Sciatic nerve (tissue), 2 donors: ENCODE results near the gene ZNF595. TPM values are rescaled to one million over a fixed set of nuclear protein-coding genes. Genes with fewer than 3 reads are reported as not detected.
"Not testable (repeated sequence)": the region's sequence is repeated elsewhere in the genome, so short reads cannot be mapped to it uniquely, and the experiment has no call there.

Source experiments
- ATAC-seq: fragments of 200-7000 bp; cut with Tn5 transposase; one replicate; pipeline ENCODE4 v1.9.1; 2020; ENCODE audit warnings: mild to moderate bottlenecking, moderate library complexity
- DNase-seq: peaks from one replicate; pipeline ENCODE4 v3.0.0-alpha.2; 2020; ENCODE audit warnings: low spot score
- intact Hi-C: fragments of 100-400 bp; cut with DNase I; formaldehyde crosslinking; loops from one replicate; pipeline ENCODE4 v1.14.2; 2022
- total RNA-seq: library from RNA; stranded (reverse); fragmentation: NEBNext Ultra II Directional; extraction: Animal tissue kit (Norgen Biotek cat#: 25700); gene quantifications from one replicate; pipeline ENCODE4 v1.2.1, GENCODE V29; 2021
- donor health status: DM: no; HTN: no; CAD: no.
- donor health status: DM: no; HTN: no; CAD: no.

ZNF595 gene
- total RNA-seq, 1 donor from 2014 or later: 28.1 TPM

DNA sequence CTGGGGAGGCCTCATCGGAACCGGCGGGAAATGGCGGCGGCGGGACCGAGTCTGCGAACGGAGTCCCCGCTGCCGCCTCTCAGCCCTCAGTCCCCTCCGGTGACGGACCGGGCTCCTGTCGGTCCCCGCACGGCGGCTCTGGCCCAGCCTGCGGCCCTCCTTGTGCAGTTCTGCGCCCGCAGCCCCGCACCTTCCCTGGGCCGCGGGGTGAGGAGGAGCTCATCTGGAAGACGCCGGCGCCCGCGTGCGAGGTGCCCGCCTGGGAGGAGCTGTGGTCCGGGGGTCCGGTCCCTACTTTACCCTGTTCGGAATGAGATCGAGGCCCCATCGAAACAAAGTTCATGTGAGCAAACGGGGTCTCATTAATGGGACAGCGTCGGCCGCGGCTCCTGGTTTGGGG is 400 bp downstream of the ZNF595 start:
- intact Hi-C loops, DNase-seq, ATAC-seq: not testable (repeated sequence)

DNA sequence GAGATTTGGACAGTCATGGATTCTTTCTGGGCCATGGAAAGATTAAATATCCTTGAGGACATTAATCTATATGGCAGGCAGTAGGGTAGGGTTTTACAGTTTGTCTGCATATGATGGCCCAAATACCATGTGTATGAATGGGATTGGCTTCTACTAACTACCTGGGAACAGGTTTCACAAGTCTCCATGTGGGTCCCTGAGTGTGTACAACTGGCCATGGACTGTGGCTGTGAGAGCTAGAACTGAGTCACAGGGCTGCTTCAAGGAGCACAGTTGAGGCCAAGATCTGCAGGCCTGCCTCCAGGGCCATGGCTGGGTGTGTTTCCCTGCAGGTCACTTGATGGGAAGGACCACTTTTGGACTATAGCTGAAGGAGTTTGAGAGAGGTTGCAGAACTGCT is 11.6 kb downstream of the ZNF595 start:
- DNase-seq, intact Hi-C loops: not testable (repeated sequence)
- peak; percentile 12 for ATAC-seq

DNA sequence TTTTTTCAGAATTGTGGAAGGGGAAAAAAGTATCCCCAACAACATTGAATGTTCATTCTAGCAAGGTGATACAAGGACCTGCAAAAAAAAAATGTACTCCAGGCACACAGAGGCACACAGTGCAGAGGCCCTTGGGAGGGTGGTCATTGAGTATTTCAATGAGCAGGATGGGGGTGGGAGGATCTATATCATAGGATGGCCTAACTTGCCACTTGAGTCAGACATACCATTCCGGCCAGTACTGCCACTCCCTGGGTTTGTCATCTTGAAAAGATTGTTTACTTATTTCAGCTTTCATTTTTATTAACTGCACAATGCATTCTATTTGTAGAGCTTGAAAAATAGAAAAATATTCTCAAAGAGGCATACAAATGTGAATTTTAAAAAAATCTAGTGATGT is 18.7 kb downstream of the ZNF595 start:
- ATAC-seq (no peak), DNase-seq (no peak)
- intact Hi-C loops: no loop called here

DNA sequence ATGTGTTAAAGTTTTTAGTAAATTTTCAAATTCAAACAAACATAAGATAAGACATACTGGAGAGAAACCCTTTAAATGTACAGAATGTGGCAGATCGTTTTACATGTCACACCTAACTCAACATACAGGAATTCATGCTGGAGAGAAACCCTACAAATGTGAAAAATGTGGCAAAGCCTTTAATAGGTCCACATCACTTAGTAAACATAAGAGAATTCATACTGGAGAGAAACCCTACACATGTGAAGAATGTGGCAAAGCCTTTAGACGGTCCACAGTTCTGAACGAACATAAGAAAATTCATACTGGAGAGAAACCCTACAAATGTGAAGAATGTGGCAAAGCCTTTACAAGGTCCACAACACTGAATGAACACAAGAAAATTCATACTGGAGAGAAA is 32.8 kb downstream of the ZNF595 start:
- intact Hi-C loops: no loop called here
- DNase-seq: no peak
- ATAC-seq: no peak

DNA sequence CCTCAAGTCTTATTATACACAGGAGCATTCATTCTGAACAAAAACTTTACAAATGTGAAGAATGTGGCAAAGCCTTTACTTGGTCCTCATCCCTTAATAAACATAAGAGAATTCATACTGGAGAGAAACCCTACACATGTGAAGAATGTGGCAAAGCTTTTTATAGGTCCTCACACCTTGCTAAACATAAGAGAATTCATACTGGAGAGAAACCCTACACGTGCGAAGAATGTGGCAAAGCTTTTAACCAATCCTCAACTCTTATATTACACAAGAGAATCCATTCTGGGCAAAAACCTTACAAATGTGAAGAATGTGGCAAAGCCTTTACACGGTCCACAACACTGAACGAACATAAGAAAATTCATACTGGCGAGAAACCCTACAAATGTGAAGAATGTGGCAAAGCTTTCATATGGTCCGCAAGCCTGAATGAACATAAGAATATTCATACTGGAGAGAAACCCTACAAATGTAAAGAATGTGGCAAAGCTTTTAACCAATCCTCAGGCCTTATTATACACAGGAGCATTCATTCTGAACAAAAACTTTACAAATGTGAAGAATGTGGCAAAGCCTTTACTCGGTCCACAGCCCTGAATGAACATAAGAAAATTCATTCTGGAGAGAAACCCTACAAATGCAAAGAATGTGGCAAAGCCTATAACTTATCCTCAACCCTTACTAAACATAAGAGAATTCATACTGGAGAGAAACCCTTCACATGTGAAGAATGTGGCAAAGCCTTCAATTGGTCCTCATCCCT is 33.6 kb downstream of the ZNF595 start:
- intact Hi-C loops, ATAC-seq, DNase-seq: not testable (repeated sequence)

DNA sequence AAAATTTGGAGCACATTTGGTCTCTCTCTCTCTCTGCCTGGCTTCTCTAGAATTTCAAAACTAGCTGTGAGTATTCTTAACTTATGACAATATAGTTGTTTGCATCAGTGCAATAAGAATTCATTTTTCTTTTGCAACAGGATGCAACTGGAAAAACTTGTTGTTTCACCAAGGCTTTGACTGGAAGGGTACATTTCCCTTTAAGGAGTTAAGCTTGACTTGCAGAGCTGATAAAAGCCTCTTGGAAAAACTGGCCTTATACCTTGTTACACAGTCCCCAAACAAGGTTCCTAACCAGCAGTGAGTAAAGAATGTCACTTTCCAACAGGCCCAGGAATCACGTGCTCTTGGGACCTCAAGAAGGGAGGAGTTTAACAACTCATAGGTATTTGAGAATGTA is 45.3 kb downstream of the ZNF595 start:
- intact Hi-C loops: no loop called here
- no peak for DNase-seq
- ATAC-seq: no peak

DNA sequence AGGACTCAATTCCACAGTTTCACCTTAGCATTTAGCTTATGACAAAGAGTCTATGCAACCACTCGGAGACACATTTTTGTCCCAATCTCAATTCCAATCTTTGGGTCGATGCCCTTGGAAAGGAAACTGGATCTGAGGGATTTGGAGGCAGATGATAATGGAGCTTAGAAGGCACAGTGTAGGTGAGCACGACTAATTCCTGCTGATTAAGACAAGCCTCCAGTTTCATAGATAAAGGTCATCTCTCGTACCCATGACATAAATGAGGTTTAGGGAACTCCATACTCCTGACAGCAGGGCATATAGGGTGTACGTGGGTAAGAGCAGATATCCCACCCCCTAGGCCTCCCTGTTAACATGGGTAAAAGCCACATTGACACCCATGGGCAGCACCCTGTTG is 46.7 kb downstream of the ZNF595 start:
- no peak for DNase-seq

DNA sequence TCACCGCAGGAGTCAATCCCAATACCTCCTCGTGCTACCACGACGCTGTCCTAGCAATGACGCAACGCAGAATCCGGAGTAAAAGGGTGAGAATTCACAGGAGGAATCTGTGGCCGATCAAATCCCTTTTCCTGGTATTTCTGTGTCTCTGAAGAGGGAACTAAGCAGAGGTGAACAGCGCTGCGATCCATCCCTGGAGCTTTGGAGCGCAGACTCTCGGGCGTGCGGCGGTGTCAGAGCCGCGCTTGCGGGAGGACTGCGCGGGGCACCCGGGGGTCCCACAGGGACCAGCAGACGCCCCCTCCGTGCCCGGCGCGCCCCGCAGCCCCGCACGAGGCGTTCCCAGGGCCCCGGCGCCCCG is 53.9 kb downstream of the ZNF595 start:
- DNase-seq (no peak), ATAC-seq (no peak)
- intact Hi-C loops: no loop called here

More for the DNA sequence above, 46.7 kb downstream of the ZNF595 start:
- intact Hi-C loops: no loop called here
- ATAC-seq: no peak

DNA sequence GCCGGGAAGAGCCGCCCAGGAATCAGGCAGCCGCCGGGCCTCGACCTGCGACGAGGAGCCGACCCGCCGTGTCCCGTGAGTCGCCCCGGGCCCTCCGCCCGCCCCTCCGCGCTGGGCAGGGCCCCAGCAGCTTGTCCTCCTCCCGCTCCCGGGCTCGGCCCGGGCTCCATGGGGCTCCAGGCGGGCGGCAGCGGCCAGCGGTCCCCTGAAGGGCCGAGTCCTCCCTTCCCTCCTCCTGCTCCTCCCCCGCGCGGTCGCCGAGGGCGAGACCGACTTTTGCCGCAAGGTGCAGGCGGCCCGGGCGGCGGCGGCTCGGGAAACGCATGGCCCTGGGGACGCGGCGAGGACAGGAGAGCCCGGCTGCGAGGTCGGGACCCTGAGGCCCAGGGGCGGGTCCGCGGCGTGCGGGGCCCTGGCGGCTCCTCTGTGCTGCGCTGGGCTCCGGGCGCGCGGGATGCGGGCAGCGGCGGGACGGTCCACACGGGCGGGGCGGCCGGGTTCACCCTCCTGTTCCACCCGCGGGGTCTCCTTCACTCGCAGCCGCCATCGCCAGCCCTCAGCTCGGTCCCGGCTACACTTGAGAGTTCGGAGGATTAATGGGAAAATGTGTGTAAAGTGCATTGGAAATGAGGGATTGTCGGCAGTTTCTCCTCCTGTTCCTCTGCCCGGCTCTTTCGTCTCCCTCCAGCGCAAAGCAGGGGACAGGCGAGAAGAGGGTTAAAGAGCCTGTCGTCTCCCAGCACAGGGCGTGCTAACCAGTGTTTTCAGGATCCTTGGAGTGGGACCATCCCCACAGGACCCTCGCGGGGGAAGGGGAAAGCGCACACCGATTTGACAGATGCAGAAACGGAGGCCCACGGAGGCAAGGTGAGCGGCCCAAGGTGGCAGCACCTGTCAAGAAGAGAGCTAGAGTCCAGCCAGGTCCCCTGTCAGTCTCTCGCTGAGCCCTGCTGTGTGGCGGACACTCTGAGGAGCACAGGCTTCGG is 54.6 kb downstream of the ZNF595 start:
- intact Hi-C loops: no loop called here
- no peak for DNase-seq
- ATAC-seq: no peak

DNA sequence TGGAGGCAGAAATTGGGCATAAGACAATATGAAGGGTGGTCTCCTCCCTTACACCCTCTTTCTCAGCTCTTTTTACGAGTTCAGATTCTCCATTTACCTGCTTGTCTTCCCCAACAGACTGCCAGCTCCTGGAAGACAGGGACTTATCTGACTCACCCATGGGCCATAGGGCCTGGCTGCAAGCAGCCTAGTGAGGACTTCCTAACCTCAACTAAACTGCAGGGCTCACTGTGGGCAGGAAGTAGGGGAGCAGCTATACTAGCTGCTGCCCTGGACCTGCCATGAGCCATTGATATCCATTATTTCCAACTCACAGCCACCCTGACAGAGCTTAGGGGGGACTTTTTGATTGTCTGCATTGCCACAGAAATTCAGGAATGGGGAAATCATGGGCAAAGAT is 59.6 kb downstream of the ZNF595 start:
- intact Hi-C loops: no loop called here
- ATAC-seq: no peak
- no peak for DNase-seq

DNA sequence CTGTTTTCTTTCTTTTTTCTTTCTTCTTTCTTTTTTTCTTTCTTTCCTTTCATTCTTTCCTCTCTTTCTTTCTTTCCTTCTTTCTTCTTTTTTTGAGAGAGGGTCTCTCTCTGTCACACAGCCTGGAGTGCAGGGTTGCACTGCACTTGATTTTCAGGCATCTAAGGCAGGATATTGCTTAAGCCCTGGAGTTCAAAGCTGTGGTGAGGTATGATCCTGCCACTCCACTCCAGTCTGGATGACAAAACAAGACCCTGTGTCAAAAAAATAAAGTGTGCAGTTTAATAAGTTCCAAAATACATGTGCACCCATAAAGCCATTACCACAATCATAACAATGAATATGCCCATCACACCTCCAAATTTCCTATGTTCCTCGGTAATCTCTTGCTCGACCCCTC is 60.6 kb downstream of the ZNF595 start:
- DNase-seq: no peak
- intact Hi-C loops: no loop called here
- no peak for ATAC-seq

DNA sequence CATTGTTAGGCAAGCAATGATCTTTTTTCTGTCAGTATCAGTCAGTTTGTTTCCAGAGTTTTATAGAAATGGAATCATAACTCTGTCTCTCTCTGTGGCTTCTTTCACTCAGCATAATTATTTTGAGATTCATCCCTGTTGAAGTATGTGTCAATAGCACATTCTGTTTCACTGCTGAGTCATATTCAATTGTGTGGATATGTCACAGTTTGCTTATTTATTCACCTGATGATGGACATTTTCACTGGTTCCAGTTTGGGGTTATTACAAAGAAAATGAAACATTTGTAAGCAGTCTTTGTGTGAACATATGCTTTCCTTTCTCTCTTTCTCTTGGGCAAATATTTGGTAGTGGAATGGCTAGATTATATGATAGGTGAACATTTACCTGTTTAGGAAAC is 61.0 kb downstream of the ZNF595 start:
- intact Hi-C loops: no loop called here
- ATAC-seq (no peak), DNase-seq (no peak)

DNA sequence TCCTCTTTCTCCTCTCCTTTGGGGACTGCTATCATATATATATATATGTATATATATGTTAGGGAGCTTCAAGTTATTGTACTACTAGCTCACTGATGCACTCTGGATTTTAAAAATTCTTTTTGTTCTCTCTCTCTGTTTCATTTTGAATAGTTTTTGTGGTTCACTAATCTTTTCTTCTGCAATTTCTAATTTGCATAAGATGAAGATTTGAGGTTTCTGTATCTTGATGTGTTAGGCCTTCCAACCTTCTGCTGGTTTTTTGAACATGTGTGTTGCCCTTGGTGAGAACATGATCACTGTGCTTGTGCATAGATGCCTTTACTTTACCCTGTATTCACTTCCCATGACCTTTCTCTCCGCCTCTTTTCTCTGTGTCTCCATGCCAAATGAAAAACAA is 63.4 kb downstream of the ZNF595 start:
- DNase-seq: no peak
- ATAC-seq: no peak
- intact Hi-C loops: no loop called here

DNA sequence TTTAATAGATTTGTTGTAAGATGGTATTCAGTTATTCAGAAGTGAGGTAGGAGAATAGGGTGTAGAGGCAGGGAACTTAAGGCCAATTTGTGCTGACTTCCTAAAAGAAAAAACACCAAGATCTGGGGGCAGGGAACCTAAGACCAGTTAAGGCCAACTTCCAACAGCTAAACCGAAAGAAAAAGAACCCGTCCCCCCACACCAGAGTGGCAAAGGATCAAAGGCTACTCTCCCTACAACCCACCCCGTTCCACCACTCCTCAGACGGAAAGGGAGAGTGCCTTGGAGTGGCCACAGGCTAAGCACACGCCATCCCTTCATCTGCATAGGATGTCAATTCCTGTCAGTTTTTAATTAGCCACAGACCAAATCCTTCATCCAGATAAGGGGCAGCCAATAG is 67.5 kb downstream of the ZNF595 start:
- intact Hi-C loops: no loop called here
- ATAC-seq (no peak), DNase-seq (no peak)

DNA sequence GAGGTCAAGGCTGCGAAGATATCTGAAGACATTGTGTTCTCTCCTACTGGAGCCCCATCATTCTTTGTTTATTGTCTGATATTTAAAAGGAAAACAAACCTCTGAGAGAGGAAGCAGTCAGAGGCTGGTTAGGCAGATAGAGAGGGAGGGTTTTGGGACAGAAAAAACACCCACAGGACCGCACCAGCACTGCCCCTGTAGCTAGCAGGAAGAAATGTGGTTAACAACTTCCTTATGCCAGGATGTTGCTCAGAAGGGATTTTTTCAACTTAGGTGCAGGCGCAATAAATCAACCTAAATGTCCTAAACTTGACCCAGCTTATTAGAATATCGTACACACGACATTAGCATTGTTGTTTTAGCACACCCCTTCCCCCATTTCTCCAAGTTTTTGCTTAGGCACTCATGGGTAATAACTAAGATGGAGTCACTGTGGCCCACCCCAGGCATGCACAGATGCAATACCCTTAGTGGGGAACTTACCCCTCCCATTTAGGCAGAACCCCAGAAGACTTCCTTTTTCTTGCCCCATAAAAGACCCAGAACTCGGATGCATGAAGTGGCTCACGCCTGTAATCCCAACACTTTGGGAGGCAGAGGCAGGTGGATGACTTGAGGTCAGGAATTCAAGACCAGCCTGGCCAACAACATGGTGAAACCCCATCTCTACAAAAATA is 68.4 kb downstream of the ZNF595 start:
- intact Hi-C loops: no loop called here

DNA sequence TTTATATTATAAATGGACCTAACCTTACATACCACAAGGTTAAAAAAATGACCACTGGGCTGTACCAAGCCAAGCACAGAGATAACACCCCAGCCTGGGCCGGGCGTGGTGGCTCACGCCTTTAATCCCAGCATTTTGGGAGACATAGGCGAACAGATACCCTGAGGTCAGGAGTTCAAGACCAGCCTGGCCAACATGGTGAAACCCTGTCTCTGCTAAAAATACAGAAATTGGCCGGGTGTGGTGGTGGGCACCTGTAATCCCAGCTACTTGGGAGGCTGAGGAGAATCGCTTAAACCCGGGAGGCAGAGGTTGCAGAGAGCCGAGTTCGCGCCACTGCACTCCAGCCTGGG is 70.8 kb downstream of the ZNF595 start:
- DNase-seq, intact Hi-C loops, ATAC-seq: not testable (repeated sequence)

More for the DNA sequence above, 68.4 kb downstream of the ZNF595 start:
- DNase-seq (no peak), ATAC-seq (no peak)

DNA sequence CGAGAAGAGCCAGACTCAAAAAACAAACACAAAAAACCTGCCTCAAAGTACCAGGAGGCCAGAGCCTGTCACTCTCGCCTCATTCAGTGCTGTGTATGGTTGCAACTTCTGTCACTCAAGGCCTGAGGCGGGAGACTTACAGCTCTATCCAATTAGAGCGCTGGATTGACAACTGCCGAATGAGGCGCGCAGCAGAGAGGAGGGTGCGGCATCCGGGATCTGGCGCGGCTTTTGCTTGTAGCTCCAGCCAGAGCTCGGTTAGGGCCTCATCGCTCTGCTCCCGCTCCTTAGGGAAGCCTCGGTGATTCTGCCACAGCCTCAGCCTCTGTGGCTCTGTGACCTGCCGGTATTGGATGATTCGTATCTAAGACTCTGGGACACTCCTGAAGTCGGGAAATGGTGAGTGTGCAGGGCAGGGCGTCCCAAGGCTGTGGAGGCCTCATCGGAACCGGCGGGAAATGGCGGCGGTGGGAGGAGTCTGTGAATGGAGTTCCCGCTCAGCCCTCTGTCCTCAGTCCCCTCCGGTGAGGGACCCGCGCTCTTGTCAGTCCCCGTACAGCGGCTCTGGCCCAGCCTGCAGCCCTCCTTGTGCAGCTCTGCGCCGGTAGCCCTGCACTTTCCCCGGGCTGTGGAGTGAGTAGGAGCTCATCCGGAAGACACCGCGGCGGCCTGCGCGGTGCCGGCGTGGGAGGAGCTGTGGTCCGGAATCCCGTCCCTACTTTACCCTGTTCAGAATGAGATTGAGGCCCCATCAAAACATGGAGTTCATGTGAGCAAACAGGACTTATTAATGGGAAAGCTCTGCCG is 71.4 kb downstream of the ZNF595 start, which contains the start of gene ZNF718:
Gene ZNF718, plus strand, starts transcription at position 227 of the 807 bp plus-strand sequence. Its CDS starts 170 bp downstream, at position 397.
- intact Hi-C loops: no loop called here
- DNase-seq: peak; percentile 95
- ATAC-seq: peak; percentile 100

DNA sequence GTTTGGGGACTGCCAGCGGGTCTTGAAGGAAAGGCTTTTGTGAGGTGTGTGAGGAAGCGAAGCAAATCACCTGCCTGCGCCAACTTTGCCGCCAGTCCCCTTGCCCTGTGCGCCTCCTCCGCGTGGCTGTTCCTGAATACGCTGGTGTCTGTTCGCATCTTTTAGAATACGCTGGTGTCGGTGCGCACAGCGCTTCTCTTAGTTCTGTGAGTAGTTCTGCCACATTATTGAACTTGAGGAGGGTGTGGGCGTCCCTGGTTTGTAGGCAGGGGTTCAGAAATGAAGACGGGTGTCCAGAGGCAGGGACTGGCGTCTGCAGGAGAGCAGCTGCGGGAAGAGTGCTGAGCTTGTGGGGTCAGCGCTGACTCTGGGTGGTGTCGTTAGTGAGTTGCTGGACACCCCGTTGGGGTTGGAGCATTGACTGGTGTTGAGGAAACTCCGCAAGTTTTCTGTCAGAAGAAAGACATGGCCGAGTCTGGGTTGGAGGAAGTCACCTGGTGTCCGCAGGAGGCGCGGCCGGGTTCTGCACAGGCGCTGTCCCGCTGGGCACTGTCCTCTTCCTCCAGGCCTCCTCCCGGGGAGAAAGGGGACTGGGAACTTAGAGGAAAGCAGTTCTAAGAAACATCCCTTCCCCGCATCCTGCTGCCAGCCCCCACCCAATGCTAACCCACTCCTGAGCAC is 72.1 kb downstream of the ZNF595 start:
- DNase-seq: no peak
- peak; percentile 2 for ATAC-seq
- intact Hi-C loops: no loop called here
